Progenitor cell of endocrine pancreas (in vitro differentiated cells): ENCODE results near the gene KLHL13. TPM values are rescaled to one million over a fixed set of nuclear protein-coding genes. Genes with fewer than 3 reads are reported as not detected.

Source experiments
- DNase-seq: peaks from one replicate; pipeline ENCODE4 v3.0.0; 2021; ENCODE audit warnings: low spot score; ENCODE audit not compliant: unreplicated experiment
- H3K27ac Mint-ChIP-seq: 2 replicates; pipeline ENCODE4 v1.8.0; 2021; ENCODE audit warnings: mild to moderate bottlenecking, moderate library complexity, mixed read lengths
- H3K27me3 Mint-ChIP-seq: 2 replicates; pipeline ENCODE4 v1.8.0; 2021; ENCODE audit warnings: mixed read lengths
- H3K36me3 Mint-ChIP-seq: 2 replicates; pipeline ENCODE4 v1.8.0; 2022; ENCODE audit warnings: mixed read lengths; ENCODE audit not compliant: insufficient read depth
- H3K4me1 Mint-ChIP-seq: 2 replicates; pipeline ENCODE4 v1.8.0; 2021; ENCODE audit warnings: low read depth, mixed read lengths
- H3K4me3 Mint-ChIP-seq: 2 replicates; pipeline ENCODE4 v1.8.0; 2021; ENCODE audit warnings: low read depth, mild to moderate bottlenecking, moderate library complexity, mixed read lengths
- H3K9me3 Mint-ChIP-seq: 2 replicates; pipeline ENCODE4 v1.8.0; 2021; ENCODE audit warnings: low read depth, mixed read lengths
- CTCF ChIP-seq: fragments of 200-600 bp; sonication (generic); IDR thresholded peaks from one replicate; pipeline ENCODE4 v1.5.0; 2021; ENCODE audit warnings: antibody characterized with exemption, mild to moderate bottlenecking; ENCODE audit not compliant: unreplicated experiment
- total RNA-seq: library from RNA; stranded (reverse); gene quantifications from 2 replicates; pipeline ENCODE4 v1.2.1, GENCODE V29; 2021

KLHL13 gene
- total RNA-seq, 1 donor from 2014 or later, result 5.6 TPM

GRCh38 chrX:117919755-117920154, 196.9 kb downstream of the KLHL13 start:
- Mint-ChIP-seq H3K27me3 (no peaks in the 10 kb centered on the region), H3K4me1 (no peaks in the 10 kb centered on the region), H3K27ac (no peak overlapping the region), H3K36me3 (no peaks in the 10 kb centered on the region), H3K9me3 (peaks cover 8% of the 10 kb centered on the region), H3K4me3 (no peak overlapping the region)
- no peak for DNase-seq
- no peak for TF ChIP-seq CTCF

- Mint-ChIP-seq H3K4me3 (no peak overlapping the region), H3K27ac (no peak overlapping the region), H3K9me3 (peaks cover 14% of the 10 kb centered on the region), H3K27me3 (no peaks in the 10 kb centered on the region), H3K36me3 (no peaks in the 10 kb centered on the region), H3K4me1 (no peaks in the 10 kb centered on the region)
- TF ChIP-seq CTCF, result no peak
- no peak for DNase-seq
These were observed 206.4 kb downstream of the KLHL13 start for GRCh38 chrX:117910216-117910615.

- no peaks in the 10 kb centered on the region for H3K36me3 Mint-ChIP-seq
- no peaks in the 10 kb centered on the region for H3K27me3 Mint-ChIP-seq
- H3K27ac Mint-ChIP-seq, result no peak overlapping the region
- no peak for DNase-seq
- no peak overlapping the region for H3K4me3 Mint-ChIP-seq
- peaks cover 11% of the 10 kb centered on the region for H3K9me3 Mint-ChIP-seq
- H3K4me1 Mint-ChIP-seq, result no peaks in the 10 kb centered on the region
- no peak for TF ChIP-seq CTCF
These were observed 218.4 kb downstream of the KLHL13 start for GRCh38 chrX:117898226-117898625.

GRCh38 chrX:117895418-117895817, 221.2 kb downstream of the KLHL13 start:
- peaks cover 15% of the 10 kb centered on the region for H3K9me3 Mint-ChIP-seq
- no peaks in the 10 kb centered on the region for H3K27me3 Mint-ChIP-seq
- H3K27ac Mint-ChIP-seq, result no peak overlapping the region
- TF ChIP-seq CTCF, result no peak
- H3K4me1 Mint-ChIP-seq, result no peaks in the 10 kb centered on the region
- H3K36me3 Mint-ChIP-seq, result no peaks in the 10 kb centered on the region
- no peak for DNase-seq
- no peak overlapping the region for H3K4me3 Mint-ChIP-seq

- Mint-ChIP-seq H3K27ac (no peak overlapping the region), H3K9me3 (peaks cover 17% of the 10 kb centered on the region), H3K4me1 (no peaks in the 10 kb centered on the region), H3K27me3 (no peaks in the 10 kb centered on the region), H3K4me3 (no peak overlapping the region), H3K36me3 (no peaks in the 10 kb centered on the region)
- DNase-seq, result no peak
- TF ChIP-seq CTCF, result no peak
These were observed 224.1 kb downstream of the KLHL13 start for GRCh38 chrX:117892469-117892868.
